GM21515 (cell line): ENCODE data around the gene KCTD20.
"Not testable (repeated sequence)": the region's sequence is repeated elsewhere in the genome, so short reads cannot be mapped to it uniquely, and the experiment has no call there.

Experiments
- ATAC-seq: cut with Tn5 transposase; IDR thresholded peaks from one replicate; pipeline ENCODE4 v1.9.1; 2021; ENCODE audit not compliant: unreplicated experiment

The KCTD20 gene

GRCh38 chr6:36442671-36443470 is at the start of gene KCTD20, which contains the start of gene PXT1:
KCTD20 (plus strand) TSS chr6:36443000; CDS start chr6:36470098, 27,098 bp downstream.
PXT1 (minus strand) TSS chr6:36442854; CDS start chr6:36426082, 16,772 bp downstream.
- ATAC-seq = peak; percentile 87

- ATAC-seq = no peak
These were observed 42.8 kb upstream of the KCTD20 start for GRCh38 chr6:36399970-36400369.

GRCh38 chr6:36402481-36402880 is 40.3 kb upstream of the KCTD20 start:
- no peak for ATAC-seq

GRCh38 chr6:36404164-36404563 is 38.6 kb upstream of the KCTD20 start:
- no peak for ATAC-seq

GRCh38 chr6:36409718-36410117 is 33.1 kb upstream of the KCTD20 start:
- not testable (repeated sequence) for ATAC-seq

GRCh38 chr6:36413489-36414480 is 29.0 kb upstream of the KCTD20 start:
- no peak for ATAC-seq

- no peak for ATAC-seq
These were observed 28.3 kb upstream of the KCTD20 start for GRCh38 chr6:36414481-36414880.

GRCh38 chr6:36418558-36418957 is 24.2 kb upstream of the KCTD20 start:
- no peak for ATAC-seq

GRCh38 chr6:36419310-36419709 is 23.5 kb upstream of the KCTD20 start:
- no peak for ATAC-seq

GRCh38 chr6:36422714-36423100 is 20.1 kb upstream of the KCTD20 start:
- no peak for ATAC-seq

- ATAC-seq = peak; percentile 94
These were observed 19.5 kb upstream of the KCTD20 start for GRCh38 chr6:36423101-36423824.

GRCh38 chr6:36426622-36427021 is 16.2 kb upstream of the KCTD20 start:
- no peak for ATAC-seq

- no peak for ATAC-seq
These were observed 13.9 kb upstream of the KCTD20 start for GRCh38 chr6:36428911-36429310.

GRCh38 chr6:36430351-36430750 is 12.4 kb upstream of the KCTD20 start:
- no peak for ATAC-seq

- no peak for ATAC-seq
These were observed 11.6 kb upstream of the KCTD20 start for GRCh38 chr6:36431197-36431596.

- no peak for ATAC-seq
These were observed 10.6 kb upstream of the KCTD20 start for GRCh38 chr6:36432151-36432671.

GRCh38 chr6:36436466-36436865 is 6.3 kb upstream of the KCTD20 start:
- no peak for ATAC-seq

- ATAC-seq = peak; percentile 51
These were observed 1.4 kb upstream of the KCTD20 start for GRCh38 chr6:36441307-36441894.

GRCh38 chr6:36442103-36442670 is 613 bp upstream of the KCTD20 start:
- ATAC-seq = no peak
